A549 (cell line): Measurements from ENCODE around the gene SEC31B.

Experiments
- CEBPB ChIP-seq, 2 experiments: fragments of >200 bp in 1 of 2; sonication (Bioruptor Twin) in 1 of 2; formaldehyde crosslinking in 1 of 2; IDR thresholded peaks; 2 replicates each; pipeline ENCODE4 v1.6.1; 2012 to 2016
- CHD4 ChIP-seq: fragments of 200-600 bp; sonication (generic); IDR thresholded peaks from 2 replicates; pipeline ENCODE4 v1.6.1; 2016; ENCODE audit warnings: antibody characterized with exemption, mild to moderate bottlenecking, borderline replicate concordance
- EP300 ChIP-seq, 2 experiments: fragments of >200 bp; sonication (Bioruptor Twin); formaldehyde crosslinking; IDR thresholded peaks; 2 replicates in 1 of 2; 3 replicates in 1 of 2; pipeline ENCODE4 v1.6.1; 2016 to 2017
- ESRRA ChIP-seq: fragments of 150-350 bp; IDR thresholded peaks from 2 replicates; pipeline ENCODE4 v1.6.1; 2014; ENCODE audit warnings: mild to moderate bottlenecking, low read length, borderline replicate concordance
- FOSL2 ChIP-seq, 2 experiments: fragments of 450-650 bp in 1 of 2; fragments of >200 bp in 1 of 2; sonication (Bioruptor Twin) in 1 of 2; formaldehyde crosslinking; IDR thresholded peaks; 2 replicates each; pipeline versions ENCODE4 v1.5.0 to v1.6.1; 2016 to 2020; ENCODE audit warnings: mild to moderate bottlenecking in 1 of 2, moderate library complexity in 1 of 2
- HOXA7 ChIP-seq: fragments of 250-450 bp; sonication (Bioruptor Pico); IDR thresholded peaks from 2 replicates; pipeline ENCODE4 v1.5.0; 2020; ENCODE audit warnings: mild to moderate bottlenecking, moderate library complexity
- KDM1A ChIP-seq: fragments of 200-600 bp; sonication (generic); IDR thresholded peaks from 2 replicates; pipeline ENCODE4 v1.6.1; 2016; ENCODE audit warnings: low read depth, mild to moderate bottlenecking
- NFE2L2 ChIP-seq: fragments of 150-350 bp; conservative IDR thresholded peaks from 2 replicates; pipeline ENCODE4 v1.6.1; 2014; ENCODE audit warnings: low read length
- NR3C1 ChIP-seq: fragments of >200 bp; sonication (Bioruptor Twin); formaldehyde crosslinking; IDR thresholded peaks from 3 replicates; pipeline ENCODE4 v1.6.1; 2017
- RFX5 ChIP-seq: fragments of 450-650 bp; IDR thresholded peaks from 2 replicates; pipeline ENCODE4 v1.7.1; 2014; ENCODE audit warnings: antibody characterized with exemption, mild to moderate bottlenecking, moderate library complexity
- ZNF302 ChIP-seq: fragments of 250-450 bp; sonication (Bioruptor Pico); IDR thresholded peaks from 2 replicates; pipeline ENCODE4 v1.9.0; 2021; ENCODE audit warnings: inconsistent platforms, mild to moderate bottlenecking, moderate library complexity
- TF ChIP-seq, protein P1 (sequence below): fragments of 150-350 bp; IDR thresholded peaks from 2 replicates; pipeline ENCODE4 v1.6.1; 2014; ENCODE audit warnings: low read depth, mild to moderate bottlenecking, low read length
- TF ChIP-seq, protein P2 (sequence below): fragments of >200 bp; sonication (Bioruptor Twin); formaldehyde crosslinking; IDR thresholded peaks from 3 replicates; pipeline ENCODE4 v1.5.1; 2016

GRCh38 chr10:100516847-100517246 lies 2.8 kb downstream of the SEC31B start:
- TF ChIP-seq EP300 (IDR thresholded peaks at IDR 0.05) (no peak), HOXA7 (CRISPR knock-in tag) (no peak), FOSL2 (IDR thresholded peaks at IDR 0.05) (no peak), FOSL2 (CRISPR knock-in tag; IDR thresholded peaks at IDR 0.05) (no peak), ZNF302 (CRISPR knock-in tag) (no peak), RFX5 (no peak), NR3C1 (no peak), CEBPB (IDR thresholded peaks at IDR 0.05) (no peak), KDM1A (no peak), CHD4 (no peak), ESRRA (no peak), NFE2L2 (no peak)
- TF ChIP-seq, protein P1, sequence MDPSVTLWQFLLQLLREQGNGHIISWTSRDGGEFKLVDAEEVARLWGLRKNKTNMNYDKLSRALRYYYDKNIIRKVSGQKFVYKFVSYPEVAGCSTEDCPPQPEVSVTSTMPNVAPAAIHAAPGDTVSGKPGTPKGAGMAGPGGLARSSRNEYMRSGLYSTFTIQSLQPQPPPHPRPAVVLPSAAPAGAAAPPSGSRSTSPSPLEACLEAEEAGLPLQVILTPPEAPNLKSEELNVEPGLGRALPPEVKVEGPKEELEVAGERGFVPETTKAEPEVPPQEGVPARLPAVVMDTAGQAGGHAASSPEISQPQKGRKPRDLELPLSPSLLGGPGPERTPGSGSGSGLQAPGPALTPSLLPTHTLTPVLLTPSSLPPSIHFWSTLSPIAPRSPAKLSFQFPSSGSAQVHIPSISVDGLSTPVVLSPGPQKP, result no peak
- TF ChIP-seq, protein P2, sequence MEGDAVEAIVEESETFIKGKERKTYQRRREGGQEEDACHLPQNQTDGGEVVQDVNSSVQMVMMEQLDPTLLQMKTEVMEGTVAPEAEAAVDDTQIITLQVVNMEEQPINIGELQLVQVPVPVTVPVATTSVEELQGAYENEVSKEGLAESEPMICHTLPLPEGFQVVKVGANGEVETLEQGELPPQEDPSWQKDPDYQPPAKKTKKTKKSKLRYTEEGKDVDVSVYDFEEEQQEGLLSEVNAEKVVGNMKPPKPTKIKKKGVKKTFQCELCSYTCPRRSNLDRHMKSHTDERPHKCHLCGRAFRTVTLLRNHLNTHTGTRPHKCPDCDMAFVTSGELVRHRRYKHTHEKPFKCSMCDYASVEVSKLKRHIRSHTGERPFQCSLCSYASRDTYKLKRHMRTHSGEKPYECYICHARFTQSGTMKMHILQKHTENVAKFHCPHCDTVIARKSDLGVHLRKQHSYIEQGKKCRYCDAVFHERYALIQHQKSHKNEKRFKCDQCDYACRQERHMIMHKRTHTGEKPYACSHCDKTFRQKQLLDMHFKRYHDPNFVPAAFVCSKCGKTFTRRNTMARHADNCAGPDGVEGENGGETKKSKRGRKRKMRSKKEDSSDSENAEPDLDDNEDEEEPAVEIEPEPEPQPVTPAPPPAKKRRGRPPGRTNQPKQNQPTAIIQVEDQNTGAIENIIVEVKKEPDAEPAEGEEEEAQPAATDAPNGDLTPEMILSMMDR, result no peak; the same call in 2 of the 3 replicates
